ENCODE measurements around the gene MX2.
"Not testable (repeated sequence)": the region's sequence is repeated elsewhere in the genome, so short reads cannot be mapped to it uniquely, and the experiment has no call there.

The MX2 gene

GRCh38 chr21:41338455-41338854, 23.4 kb upstream of the MX2 start:
- no peak for DNase-seq

DNA sequence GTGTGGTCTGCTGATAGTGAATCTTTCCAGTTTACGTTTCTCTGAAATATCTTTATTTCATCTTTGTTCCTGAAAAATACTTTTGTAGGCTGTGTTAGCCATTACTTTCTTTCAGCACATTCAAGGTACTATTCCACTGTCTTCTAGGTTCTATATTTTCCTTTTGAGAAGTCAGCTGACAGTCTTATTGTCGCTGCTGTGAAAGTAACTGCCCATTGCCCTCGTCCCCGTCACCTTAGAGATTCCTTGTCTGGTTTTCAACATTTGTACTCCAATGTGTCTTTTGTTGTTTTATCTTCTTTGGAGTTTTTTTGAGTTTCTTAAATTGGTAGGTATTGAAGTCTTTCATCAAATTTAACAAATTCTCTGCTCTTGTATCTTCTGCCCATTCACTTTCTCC, 19.8 kb upstream of the MX2 start:
- no peak for DNase-seq

DNA sequence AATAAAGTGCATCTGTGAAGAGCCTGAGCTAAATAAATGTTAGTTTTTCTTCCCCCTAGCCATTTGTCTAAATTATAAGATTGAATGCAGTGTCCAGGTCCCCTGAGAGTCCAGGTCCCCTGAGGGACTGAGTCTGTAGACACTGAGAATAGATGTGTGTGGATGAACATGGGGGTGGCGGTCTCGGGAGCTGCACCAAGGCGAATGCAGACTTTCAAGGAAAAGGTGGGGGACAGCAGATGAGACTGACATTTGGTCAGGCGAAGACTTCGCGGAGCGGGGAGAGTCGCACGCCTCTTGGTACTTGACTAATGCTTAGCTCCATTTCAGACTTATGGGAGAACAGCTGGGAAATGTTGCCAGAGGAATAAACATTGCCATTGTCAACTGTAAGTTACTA, 17.7 kb upstream of the MX2 start:
- no peak for DNase-seq

DNA sequence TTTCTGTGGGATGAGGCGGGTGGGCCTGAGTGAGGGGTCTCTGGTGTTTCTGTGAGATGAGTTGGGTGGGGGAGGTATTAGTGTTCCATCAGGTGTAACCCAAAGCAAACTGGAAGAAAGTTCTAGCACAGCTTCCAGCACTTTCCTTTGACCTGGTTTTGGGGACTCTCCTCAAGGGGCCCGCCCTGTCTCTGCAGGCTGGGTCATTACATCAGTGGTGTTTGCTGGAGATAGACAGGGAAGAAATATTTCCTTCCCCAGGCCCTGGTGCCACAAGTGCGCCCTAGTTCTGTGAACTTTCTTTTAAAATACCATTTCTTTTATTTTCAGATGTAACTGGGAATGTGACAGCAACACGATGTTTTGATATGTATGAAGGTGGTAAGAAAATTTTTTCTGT, 16.5 kb upstream of the MX2 start:
- DNase-seq = no peak

DNA sequence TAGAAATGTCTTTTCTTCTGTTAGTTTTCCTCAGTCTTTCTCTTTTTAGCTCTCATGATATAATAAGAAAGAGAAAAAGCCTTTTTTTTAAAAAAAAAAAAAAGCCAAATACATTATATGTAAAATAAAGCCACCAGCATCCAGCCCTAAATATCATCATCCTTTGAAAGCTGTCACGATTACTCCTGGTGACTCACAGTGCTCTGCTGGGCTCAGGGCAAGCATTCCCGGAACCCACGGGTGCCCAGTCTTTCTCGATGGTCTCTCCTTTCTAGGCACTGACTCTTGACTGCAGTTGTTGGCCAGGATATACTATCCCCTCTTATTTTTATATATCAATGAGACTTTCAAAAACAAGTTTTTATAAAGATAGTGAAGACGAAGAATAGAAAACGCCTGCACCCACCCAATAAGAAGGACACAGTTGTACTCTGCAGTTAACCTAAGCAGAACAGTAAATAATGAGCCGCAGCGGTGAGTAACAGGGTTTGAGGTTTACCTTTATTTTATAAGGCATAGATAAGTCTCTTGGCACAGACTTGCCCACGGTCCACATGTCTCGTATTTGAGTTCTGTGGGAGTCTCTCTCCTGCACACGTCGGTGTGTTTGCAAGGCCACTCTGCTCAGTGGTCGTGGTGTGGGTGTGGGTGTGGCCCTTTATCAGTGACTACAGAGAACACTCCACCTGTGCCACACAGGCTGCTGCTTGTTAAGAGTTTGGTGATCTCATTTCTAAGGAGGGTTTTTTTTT, 15.7 kb upstream of the MX2 start:
- DNase-seq = no peak

- no peak for DNase-seq
Observed at GRCh38 chr21:41346758-41347157, 15.1 kb upstream of the MX2 start.

- no peak for DNase-seq
Observed at GRCh38 chr21:41348434-41348833, 13.4 kb upstream of the MX2 start.

DNA sequence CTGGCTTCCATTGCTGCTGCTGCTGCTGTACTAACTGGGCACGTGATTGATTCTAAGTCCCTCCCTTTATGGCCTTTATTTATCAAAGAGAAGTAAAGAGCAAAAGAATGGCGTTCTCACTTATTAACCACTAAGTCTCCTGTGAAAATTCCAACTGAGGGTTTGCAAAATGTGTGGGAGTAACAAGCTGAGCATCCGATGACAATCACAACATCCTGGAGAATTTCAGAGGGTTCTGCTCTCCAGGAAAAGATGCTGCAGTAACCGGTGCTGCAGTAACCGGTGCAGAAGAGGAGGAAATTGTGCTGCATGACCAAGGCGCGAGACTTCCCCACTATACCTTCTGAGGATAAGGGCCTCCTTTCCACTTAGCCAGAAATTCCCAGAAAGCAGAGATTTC, 12.7 kb upstream of the MX2 start:
- no peak for DNase-seq

DNA sequence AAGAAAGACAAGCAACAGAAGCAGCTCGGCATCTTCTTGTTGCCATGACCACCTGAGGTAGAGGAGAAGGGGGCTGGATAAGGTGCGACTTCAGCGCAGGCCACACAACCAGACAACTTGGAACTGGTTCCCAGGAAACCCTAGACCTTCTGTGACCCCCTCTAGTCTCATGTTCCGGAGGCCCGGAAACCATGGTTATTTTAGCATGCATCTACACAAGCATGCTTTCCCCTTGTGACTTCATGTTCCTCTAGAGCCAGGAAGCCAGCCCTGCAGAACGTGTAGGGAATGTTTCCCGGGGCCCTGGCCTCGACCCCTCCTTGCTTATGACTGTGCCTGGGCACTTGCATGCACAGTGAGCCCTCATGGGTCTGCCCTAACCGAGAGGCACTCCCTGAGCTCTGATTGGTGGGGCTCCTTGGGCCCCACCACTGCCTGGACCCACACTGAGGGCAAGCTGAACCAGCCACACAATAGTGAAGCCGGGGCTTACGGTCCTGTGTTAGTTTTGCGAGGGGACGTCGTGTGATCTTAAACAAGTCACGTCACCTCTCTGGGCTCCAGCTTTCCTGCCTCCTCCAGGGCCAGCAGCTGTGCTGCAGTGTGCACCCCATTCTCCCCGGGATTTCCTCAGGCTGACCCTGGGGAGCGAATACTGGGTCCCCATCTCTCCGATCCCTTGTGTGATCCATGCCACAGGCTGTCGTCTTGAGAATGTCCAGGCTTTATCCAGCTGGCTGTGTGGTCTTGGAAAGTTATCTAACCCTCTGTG, 12.0 kb upstream of the MX2 start:
- DNase-seq = no peak

GRCh38 chr21:41350436-41351155, 11.2 kb upstream of the MX2 start:
- DNase-seq = no peak

DNA sequence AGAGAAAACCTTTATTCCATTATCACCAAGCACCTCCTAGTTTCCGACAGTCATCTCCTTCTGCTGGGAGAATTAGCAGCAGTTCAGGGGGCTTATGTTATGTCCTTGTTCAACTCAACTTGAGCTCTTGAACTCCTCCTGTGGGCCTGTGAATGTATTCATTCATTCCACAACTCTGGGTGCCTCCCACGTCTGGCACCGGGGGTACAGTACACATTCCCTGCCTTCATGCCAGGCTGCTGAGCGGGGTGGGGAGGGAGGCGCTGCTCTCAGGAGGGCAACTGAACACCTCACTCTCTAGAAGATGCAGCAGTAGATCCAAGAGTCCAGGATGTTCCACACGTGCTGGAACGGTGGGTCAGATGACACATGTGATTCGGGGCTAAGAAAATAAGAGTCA, 4.3 kb upstream of the MX2 start:
- DNase-seq = no peak

DNA sequence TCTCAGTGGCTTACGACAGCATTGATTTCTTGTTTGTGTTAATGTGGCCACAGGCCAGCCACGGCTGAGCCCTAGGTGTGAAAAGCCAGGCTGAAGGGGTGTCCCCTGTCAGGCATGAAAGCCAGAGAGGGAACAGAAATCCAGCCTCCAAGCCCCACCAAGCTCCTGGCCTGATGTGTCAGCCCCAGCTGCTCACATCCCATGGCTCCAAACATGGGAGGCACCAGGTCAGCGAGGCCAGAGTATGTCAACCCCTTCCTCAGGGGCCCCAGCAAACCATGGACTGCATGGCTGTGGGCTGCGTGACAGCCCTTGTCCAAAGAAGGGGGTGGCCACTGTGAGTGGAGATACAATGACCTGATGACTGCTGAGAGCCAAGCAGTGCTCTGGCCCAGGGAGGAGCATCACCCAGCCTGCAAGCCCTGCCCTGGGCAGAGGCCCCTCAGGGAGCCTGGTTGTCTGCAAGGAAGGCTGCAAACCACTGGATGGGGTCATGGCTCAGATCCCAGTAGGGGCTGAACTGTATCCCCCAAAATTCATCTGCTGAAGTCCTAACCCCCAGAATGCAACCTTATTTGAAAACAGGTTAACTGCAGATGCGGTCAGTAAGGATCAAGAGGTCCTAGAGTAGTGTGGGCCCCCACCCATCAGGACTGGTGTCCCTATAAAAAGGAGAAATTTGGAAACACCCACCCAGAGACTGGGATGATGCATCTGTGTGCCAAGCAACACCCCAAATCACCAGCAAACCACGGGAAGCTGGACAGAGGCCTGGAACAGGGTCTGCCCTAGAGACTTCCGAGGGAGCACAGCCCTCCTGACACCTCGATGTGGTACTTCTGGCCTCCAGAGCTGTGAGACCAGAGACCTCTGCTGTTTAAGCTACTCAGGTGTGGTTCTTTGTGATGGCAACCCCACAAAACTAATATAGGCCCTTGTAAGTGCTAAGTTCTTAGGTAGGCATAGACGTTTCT, 3.3 kb upstream of the MX2 start:
- DNase-seq = no peak

GRCh38 chr21:41359286-41359685, 2.5 kb upstream of the MX2 start:
- no peak for DNase-seq

DNA sequence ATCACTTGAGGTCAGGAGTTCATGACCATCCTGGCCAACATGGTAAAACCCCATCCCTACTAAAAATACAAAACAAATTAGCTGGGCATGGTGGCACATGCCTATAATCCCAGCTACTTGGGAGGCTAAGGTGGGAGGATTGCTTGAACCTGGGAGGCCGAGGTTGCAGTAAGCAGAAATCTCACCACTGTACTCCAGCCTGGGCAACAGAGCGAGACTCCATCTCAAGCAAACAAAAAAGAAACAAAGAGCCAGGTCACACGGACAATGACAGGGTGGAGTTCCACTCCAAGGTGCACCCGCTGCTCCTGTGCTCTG, 2.1 kb upstream of the MX2 start:
- DNase-seq = not testable (repeated sequence)

- no peak for DNase-seq
Observed at GRCh38 chr21:41360072-41360821, 1.6 kb upstream of the MX2 start.

DNA sequence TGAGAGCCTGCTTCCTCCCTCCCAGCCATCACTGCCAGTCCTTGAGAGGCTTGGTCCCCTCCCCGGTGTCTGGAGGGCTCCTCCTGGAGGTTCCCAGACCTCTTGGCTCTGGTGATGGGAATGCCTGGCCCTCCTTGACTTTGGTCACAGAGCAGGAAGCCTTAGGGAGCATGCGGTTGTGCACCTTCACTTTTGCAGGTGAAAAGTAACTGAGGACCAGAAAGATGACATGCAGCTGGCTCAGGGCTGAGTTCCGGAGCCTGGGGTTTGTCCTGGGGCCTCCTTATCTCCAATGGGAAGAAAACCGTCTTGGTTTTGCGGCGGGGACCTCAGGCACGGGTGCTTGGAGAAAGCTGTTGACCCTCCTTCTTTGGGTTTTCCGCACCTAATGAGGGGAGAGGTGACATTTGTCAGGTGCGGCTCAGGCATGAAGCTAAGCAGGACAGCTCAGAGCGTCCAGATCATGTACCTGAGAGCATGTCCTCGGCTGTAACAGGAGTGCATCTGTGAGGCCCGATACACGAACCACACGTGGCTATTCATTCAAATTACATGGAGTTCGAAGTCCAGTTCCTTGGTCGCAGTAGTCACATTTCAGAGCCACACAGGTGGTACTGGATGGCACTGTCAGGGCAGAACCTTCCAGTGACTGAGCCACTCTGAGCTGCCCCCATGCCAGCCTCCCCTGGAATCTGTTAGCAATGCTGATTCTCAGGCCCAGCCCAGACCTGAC, 608 bp upstream of the MX2 start:
- no peak for DNase-seq

DNA sequence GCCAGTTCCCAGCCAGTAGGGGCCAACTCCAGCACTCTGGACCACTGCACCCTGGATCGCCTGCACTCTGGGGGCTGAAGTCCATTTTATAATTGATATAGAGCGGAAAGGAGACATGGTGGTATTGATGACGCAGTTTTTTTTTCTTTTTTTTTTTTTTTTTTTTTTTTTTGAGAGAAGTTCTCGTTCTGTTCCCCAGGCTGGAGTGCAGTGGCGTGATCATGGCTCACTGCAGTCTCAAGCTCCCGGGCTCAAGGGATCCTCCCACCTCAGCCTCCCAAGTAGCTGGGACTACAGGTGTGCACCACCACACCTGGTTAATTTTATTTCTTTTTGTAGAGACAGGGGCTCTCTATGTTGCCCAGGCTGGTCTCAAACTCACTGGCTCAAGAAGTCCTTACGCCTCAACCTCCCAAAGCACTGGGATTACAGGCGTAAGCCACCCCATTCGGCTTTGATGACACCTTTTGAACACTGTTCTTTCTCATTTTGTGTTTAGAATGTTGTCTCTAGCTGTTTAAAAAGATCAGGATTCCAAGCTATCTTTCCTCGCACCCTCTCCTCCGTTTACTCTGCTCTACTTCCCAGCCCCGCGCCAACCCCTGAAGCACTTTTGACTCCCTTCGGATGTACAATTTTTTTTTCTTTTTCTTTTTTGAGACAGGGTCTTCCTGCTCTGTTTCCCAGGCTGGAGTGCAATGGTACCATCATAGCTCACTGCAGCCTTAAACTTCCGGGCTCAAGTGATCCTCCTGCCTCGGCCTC, 960 bp downstream of the MX2 start:
- no peak for DNase-seq

- DNase-seq = no peak
Observed at GRCh38 chr21:41363370-41364270, 1.8 kb downstream of the MX2 start.

- DNase-seq = no peak
Observed at GRCh38 chr21:41364308-41364707, 2.5 kb downstream of the MX2 start.

Measured in NK-92 treated with Interleukin-12 subunit alpha and Interleukin-12 subunit beta, amount 100 ng/mL, for 24 hours (cell line).